Erythroblast (primary cell): ENCODE data around the gene EFCC1.
A peak's percentile ranks its signal among the peaks of the same experiment; 100 is the strongest.

Source experiments
- DNase-seq, 2 experiments: peaks; one replicate each; lab custom pipeline; 2025; lab: John Stamatoyannopoulos, UW
- GATA1 ChIP-seq: IDR thresholded peaks from 2 replicates; pipeline ENCODE4 v1.6.1; 2011; ENCODE audit warnings: low read depth, mild to moderate bottlenecking, control low read depth, low read length, moderate library complexity
- POLR2A ChIP-seq: IDR thresholded peaks from 2 replicates; pipeline ENCODE4 v1.6.1; 2011; ENCODE audit warnings: mild to moderate bottlenecking, low read length

EFCC1 gene

DNA sequence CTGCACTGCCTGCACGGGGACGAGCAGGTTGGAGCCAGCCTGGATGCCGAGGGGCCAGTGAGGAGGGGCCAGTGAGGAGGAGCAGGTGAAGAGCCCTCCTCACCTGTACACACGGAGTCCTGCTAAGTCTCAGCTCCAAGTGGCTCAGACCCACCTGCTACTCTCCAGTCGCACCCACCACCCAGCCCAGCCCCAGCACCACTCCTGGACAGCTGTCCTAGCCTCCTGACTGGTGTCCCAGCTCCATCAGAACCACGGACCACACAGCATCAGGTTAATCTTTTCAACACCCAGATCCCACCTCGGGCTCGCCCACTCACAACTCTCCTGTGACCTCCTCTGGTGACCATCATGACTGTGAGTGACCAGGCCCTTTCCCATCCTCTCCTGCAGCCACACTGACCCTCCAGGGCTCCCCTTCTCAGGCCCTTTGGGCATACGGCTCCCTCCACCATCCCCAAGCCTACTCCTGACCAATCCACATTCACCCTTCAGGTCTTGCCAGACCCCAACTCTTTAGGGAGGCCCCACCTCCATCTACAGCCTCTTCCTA is 13.8 kb downstream of the EFCC1 start:
- TF ChIP-seq POLR2A (no peak), GATA1 (no peak)
- DNase-seq, result no peak

DNA sequence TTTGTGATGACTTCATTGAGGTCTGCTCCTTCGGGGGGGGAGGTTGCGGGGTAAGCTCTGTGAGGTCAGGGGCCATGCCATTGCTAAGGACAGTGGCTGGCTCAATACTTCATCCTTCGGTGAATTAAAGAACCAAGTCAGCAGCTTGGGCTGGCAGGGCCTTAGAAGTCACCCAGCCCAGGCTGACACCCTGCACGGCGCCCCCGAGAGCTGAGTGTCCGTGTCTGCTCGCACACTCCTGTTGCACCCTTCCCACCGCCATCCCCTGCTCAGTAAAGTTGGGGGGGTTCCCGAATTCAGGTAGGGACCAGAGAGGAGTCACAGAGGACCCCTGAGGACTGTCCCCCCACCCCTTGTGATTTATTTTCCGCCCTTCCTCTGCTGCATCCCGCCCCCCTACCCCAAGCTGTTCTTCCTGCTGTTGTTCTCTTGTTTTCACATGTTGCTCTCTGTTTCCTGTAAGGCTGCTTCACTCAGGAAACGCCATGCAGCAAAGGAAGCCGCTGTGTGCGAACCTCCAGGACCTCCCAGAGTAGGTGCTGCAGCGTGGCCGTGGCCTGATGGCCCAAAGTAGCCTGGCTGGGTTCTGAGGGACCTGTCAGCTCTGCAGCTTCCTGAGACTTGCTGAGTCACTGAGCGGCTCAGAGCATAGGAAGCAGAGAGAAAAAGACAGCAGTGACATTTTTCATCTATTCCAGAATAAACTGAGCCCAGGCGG is 14.4 kb downstream of the EFCC1 start:
- DNase-seq, result peak; percentile 59 to 69
- no peak for TF ChIP-seq GATA1
- no peak for TF ChIP-seq POLR2A

DNA sequence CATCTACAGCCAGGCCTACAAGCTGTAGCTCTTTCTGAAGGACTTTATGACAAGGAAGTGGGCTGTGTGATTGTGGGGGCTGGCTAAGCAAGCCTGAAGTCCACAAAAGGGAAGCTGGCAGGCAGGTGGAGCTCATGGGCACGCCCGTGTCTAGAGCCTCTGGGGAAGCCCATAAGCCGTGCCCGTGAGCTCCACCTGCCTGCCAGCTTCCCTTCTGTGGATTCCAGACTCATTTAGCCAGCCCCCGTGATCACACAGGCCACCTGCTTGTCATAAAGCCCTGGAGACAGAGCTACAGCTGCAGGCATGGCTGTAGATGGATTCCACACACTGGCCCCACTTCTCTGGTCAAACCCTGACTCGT is 15.2 kb downstream of the EFCC1 start:
- no peak for TF ChIP-seq GATA1
- no peak for TF ChIP-seq POLR2A
- DNase-seq, result no peak

DNA sequence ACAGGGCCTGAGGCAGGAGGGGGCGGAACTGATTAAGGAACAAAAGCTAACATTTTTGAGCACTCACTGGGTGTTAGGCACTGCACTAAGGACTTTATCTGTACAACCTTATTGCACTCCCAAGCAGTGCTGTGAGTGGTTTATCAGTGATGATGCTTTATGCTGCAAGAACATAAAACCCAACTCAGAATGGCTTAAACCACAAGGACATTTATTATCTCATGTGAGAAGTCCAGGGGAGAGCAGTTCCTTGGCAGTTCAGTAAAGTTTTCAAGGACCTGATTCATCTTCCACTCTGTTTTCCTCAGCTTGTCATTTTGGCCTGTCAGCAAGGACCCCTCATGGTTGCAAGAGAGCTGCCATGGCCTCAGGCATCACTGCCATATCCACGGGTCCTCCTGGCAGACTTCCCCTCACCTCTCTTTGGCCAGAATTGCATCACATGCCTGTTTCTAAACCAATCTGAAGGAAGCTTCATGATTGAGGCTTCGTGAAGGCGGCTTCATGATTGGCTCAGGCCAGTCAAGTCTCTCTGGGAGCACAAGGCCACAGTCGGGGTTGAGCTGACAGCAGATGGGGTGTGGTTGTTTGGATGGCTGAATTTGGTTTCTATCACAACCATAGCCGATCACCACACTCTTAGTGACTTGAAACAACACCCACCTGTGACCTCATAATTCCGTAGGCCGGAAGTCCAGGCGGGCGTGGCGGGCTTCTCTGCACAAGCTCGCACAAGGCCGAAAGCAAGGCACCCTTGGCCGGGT is 15.8 kb downstream of the EFCC1 start:
- TF ChIP-seq GATA1, result peak; percentile 28
- no peak for TF ChIP-seq POLR2A
- DNase-seq, result peak; percentile 83 to 90

DNA sequence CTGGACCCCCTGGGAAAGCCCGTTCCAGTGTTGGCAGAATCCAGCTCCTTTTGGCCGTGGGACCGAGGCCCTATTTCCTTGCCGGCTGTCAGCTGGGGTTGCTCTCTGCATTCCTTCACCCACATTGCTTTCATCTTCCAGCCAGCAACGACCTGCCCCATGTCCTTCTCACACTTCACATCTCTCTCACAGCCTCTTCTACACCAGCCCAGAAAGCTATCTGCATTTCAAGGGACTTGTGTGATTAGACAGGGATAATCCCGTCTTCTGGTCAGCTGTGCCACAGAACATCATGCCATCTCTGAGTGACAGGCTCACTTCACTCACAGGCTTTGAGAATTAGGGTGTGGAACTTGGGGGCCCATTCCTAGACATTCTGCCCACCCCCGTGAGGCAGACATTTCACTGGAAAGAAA is 16.4 kb downstream of the EFCC1 start:
- TF ChIP-seq POLR2A (no peak), GATA1 (no peak)
- no peak for DNase-seq

DNA sequence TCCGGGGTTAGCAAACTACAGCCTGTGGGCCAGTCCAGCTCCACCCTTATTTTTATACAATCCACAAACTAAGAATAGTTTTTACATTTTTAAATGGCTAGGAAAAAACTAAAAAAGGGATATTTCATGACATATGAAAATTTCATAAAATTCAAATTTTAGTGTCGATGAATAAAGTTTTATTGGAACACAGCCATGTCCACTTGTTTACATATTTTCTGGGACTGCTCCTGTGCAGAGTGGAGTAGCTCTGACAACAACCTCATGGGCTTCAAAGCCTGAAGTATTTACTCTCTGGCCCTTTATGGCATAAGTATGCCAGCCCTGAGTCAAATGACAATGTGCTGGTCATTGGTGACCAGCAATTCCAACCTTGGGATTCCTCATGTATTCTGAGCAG is 17.2 kb downstream of the EFCC1 start:
- no peak for DNase-seq
- no peak for TF ChIP-seq POLR2A
- no peak for TF ChIP-seq GATA1

DNA sequence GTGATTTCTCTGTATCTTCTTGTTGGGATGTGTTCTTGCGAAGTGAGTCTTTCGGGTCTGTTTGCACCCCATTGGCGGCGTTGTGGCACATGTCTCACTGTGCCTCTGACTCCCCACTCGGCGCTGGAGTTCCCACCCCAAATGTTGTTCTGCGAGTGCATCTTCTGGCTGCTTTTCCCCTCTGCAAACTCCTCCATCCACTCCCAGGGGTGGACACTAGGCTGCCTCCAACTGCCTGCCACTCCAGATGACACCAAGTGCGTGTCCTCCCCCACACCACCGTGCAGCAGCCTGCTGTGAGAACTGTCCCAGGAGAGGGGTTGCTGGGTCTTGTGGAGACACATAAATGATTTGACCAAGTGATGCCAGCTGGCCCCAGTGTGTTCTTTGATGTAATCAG is 17.6 kb downstream of the EFCC1 start:
- DNase-seq, result no peak

DNA sequence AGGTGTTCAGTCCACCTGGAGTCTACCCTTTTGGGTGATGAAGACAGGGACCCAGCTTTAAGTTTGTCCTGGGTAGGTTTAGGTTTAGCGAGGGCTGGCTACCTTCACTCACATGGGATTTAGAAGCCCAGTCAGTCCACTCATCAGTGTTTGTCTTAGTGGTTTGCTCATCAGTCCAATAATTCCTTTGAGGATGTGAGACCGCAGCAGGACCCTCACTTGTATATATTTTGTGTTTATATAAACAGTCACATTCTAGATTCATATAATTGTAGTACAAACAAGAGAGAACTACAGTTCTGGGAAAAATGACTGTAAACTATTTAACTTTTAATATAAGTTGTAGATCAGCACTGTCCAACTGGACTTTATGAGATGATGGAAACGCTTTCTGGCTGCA is 18.2 kb downstream of the EFCC1 start:
- no peak for DNase-seq
- TF ChIP-seq POLR2A (no peak), GATA1 (no peak)

More for the DNA sequence above, 17.6 kb downstream of the EFCC1 start:
- TF ChIP-seq GATA1 (no peak), POLR2A (no peak)

DNA sequence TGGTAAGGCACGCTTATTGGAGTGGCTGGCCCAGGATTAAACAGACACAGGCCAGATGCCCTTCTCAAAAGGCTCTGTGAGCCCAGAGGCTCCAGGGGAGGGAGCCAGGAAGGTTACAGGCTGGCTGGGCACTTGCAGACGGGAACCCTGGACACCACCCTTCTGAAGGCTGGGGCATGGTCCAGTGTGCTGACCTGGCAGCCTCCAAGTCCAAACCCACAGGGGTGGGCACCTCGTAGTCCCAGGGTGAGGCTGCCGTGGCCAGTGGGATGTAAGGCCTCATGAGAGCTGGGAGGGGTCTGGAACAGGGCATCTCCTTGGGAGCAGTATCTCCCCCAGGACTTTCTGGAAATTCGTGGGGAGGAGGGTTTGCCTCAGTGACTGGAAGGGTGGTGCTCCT is 19.6 kb downstream of the EFCC1 start:
- TF ChIP-seq GATA1, result no peak
- no peak for TF ChIP-seq POLR2A
- no peak for DNase-seq

DNA sequence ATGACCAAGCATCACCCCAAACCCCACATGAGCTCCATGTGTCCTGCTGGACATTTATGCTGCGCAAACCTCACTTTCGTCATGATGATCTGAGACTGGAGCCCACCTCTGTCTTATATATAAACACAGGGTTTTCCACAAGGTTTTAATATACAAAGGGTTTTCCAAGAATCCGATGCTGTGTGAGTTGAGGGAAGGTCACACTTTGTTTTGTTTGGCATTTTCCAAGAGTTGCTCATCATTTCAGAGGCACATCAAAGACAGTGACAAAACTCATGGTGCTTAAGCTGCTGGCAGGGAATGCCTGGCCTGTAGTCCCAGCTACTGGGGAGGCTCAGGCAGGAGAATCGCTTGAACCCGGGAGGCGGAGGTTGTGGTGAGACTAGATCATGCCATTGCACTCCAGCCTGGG is 20.0 kb downstream of the EFCC1 start:
- TF ChIP-seq GATA1 (no peak), POLR2A (no peak)
- no peak for DNase-seq

DNA sequence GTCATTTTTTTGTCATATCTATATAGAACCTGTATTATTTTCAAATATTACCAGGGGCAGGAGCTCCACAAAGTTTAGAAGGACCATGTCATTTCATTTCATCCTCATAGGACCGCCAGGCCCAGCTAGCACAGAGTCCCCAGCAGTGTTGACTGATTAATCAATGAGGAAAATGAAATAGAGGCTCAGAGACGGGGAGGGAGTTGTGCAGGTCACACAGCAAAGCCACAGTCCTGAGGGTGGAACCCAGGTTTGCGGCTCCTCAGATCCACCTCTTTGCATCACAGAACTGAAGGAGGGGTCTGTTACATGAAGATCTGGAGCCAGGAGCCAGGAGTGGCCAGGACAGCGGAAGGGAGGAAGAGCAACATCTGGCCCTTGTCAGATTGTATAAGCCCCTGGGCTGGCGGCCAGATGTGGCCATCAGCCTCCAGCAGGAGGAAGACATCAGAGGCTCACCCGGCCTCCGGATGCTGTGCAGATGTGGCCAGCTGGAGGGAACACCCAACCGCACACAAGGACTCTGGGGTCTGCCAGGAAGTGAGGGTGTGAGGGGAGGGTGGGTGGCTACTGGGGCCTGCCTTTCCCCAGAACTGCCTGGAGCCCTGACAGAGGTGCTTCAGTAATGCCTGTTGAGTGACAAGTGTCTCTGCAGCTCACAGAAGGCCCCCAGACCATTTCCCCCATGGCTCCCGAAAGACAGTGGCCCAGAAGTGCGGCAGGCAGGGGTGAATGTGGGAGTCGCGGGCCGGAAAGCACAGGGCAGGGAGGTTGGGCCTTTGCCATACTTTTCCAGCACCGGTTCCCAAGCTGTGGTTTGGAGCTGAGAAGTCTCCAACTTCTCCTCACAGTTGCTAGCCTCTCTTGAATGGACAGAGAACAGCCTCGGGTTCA is 21.3 kb downstream of the EFCC1 start:
- no peak for DNase-seq
- TF ChIP-seq POLR2A (no peak), GATA1 (no peak)

DNA sequence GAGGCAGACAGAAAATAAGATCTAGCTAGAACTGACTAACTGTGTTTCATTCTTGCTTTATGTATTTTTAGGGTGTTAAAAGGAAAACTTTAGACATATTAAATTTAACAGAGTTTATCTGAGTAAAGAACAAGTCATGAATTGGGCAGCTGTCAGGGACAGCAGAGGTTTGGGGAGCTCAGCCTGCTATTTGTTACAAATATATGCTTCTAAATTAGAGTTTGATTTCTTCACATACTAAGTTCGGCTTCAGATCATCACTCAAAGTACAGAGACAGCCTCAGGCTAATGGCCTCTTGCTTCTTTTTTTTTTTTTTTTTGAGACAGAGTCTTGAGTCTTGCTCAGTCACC is 21.9 kb downstream of the EFCC1 start:
- TF ChIP-seq GATA1, result no peak
- TF ChIP-seq POLR2A, result no peak
- DNase-seq, result no peak

DNA sequence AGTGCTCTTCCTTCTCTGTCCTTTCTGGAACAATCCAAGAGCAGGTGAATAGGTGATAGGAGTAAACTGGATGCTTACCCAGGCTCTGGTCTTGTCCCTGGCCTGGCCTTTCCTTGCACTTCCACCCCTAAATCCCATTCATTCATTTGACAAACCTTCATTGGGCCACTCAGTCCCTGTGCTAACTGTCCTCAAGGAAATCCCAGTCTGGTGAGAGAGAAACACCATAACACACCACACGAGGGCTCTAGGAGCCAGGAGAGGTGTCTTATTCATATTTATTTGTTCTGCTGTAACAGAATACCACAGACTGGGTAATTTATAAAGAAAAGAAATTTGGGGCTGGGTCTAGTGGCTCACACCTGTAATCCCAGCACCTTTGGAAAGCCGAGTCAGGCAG is 22.8 kb downstream of the EFCC1 start:
- peak in 1 of 2 experiments; percentile 8 for DNase-seq
- TF ChIP-seq GATA1 (no peak), POLR2A (no peak)

DNA sequence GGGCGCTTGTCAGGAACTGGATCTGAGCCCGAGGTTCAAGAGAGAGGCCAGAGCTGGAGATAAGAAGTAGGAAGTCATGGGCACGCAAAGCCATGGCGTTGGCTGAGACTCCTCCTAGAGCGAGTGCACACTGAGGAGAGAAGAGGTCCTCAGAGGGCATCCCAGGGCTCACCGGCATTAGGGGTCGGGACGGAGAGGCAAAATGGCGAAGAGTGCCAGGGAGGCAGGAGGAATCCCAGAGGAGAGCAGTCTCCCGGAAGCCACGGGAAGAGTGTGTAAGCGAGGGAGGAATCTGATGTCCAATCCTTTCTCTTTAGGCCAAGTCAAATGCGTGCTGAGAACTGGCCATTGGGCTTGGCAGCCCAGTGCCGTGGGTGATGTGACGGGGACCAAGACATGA is 24.0 kb downstream of the EFCC1 start:
- DNase-seq, result no peak
- TF ChIP-seq POLR2A (no peak), GATA1 (no peak)
